Activated naive CD8-positive, alpha-beta T cell treated with anti-CD3 and anti-CD28 coated beads for 36 hours (primary cell): Measurements from ENCODE around the gene TCF4. TPM values are rescaled to one million over a fixed set of nuclear protein-coding genes. Genes with fewer than 3 reads are reported as not detected.

Experiments
- DNase-seq: peaks from one replicate; pipeline ENCODE4 v3.0.0; 2021
- H3K27ac Mint-ChIP-seq: one replicate; pipeline ENCODE4 v1.8.0; 2022; ENCODE audit warnings: mild to moderate bottlenecking, moderate library complexity, mixed read lengths
- H3K27me3 Mint-ChIP-seq: one replicate; pipeline ENCODE4 v1.8.0; 2022; ENCODE audit warnings: mild to moderate bottlenecking, mixed read lengths
- H3K36me3 Mint-ChIP-seq: one replicate; pipeline ENCODE4 v1.8.0; 2021; ENCODE audit warnings: mild to moderate bottlenecking, mixed read lengths
- H3K4me1 Mint-ChIP-seq: one replicate; pipeline ENCODE4 v1.8.0; 2021; ENCODE audit warnings: mixed read lengths
- H3K4me3 Mint-ChIP-seq: one replicate; pipeline ENCODE4 v1.8.0; 2022; ENCODE audit warnings: mild to moderate bottlenecking, moderate library complexity, mixed read lengths
- H3K9me3 Mint-ChIP-seq: one replicate; pipeline ENCODE4 v1.8.0; 2022; ENCODE audit warnings: mixed read lengths
- total RNA-seq, 2 experiments: library from RNA; stranded (reverse); gene quantifications; one replicate each; pipeline ENCODE4 v1.2.3, GENCODE V29; 2021

TCF4 gene
- total RNA-seq, 2 experiments from 2014 or later, result 1.3 to 1.4 TPM

DNA sequence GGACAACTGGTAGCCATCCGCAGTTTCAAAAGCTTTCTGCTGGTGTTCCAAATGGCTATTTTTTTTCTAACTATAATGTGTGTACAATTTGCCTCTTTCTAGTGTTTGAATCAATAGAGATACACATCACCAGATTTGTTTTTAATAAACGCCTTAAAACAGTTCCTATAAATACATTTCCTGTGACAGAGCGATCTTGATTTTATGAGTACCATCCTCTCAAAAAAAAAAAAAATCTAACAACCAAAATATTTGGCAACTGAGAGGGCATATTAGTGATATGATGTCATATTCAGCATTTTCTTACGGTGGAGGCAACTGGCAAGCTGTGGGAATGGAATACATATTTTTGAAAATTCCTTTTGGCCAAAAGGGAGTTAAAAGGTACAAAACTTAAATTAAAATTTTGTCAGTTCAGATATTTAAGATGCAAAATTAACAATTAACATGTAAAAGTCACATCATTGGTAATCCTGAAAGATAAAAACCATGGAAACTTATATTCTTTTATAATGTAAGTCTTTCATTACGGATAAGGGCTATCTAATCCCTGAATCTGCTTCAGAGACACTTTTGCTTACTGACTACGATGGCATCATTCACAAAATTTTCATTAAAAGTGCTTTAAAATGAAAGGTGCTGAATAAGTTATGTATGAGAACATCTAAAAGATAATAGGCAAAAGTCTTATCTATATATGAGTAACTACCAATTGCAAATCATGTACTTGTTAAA, 268.4 kb downstream of the TCF4 start:
- Mint-ChIP-seq H3K27me3 (peaks cover 64% of the 10 kb centered on the region), H3K9me3 (no peaks in the 10 kb centered on the region), H3K36me3 (no peaks in the 10 kb centered on the region), H3K4me1 (peaks cover 9% of the 10 kb centered on the region), H3K4me3 (no peak overlapping the region), H3K27ac (no peak overlapping the region)
- no peak for DNase-seq

- Mint-ChIP-seq H3K27me3 (peaks cover 60% of the 10 kb centered on the region), H3K9me3 (no peaks in the 10 kb centered on the region), H3K4me3 (no peak overlapping the region), H3K36me3 (no peaks in the 10 kb centered on the region), H3K27ac (no peak overlapping the region), H3K4me1 (peaks cover 9% of the 10 kb centered on the region)
- DNase-seq, result no peak
Observed at GRCh38 chr18:55318951-55319441, 269.0 kb downstream of the TCF4 start.

- Mint-ChIP-seq H3K27me3 (peaks cover 49% of the 10 kb centered on the region), H3K9me3 (no peaks in the 10 kb centered on the region), H3K27ac (no peak overlapping the region), H3K36me3 (no peaks in the 10 kb centered on the region), H3K4me3 (no peak overlapping the region), H3K4me1 (peaks cover 9% of the 10 kb centered on the region)
- no peak for DNase-seq
Observed at GRCh38 chr18:55317864-55318263, 270.1 kb downstream of the TCF4 start.

- Mint-ChIP-seq H3K4me1 (peaks cover 8% of the 10 kb centered on the region), H3K4me3 (no peak overlapping the region), H3K36me3 (no peaks in the 10 kb centered on the region), H3K9me3 (no peaks in the 10 kb centered on the region), H3K27ac (no peak overlapping the region), H3K27me3 (peaks cover 45% of the 10 kb centered on the region)
- DNase-seq, result no peak
Observed at GRCh38 chr18:55317324-55317723, 270.7 kb downstream of the TCF4 start.

DNA sequence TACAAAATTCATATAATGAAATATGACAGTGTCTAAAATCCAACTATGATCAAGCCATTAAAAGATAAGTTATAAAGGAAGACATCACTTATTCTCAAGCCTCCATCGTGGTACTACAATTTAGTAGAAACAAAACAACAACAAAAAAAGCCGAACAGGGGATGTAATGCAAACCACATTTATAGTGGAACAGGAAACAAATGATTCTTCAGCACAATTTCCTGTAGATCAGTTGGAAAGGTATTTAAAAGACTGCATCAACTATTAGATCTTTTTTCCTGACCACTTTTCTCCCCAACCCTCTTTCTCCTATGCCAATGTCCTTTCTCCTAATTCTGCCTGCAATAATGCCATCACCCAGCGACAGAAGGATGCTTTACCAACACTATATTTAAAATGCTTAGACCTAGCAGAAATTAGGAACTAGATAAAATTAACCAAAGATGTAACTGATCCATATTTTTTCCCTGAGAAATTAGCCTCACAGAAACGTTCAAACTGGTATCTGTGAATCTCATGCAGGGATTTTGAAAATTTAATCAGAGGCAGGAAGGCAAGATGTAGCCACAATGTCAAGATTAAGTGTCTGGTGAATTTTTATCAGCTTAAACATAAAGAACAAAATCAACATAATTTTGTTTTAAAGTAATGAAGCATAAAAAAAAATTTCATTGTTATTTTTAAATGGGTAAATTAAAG, 271.4 kb downstream of the TCF4 start:
- Mint-ChIP-seq H3K36me3 (no peaks in the 10 kb centered on the region), H3K27me3 (peaks cover 39% of the 10 kb centered on the region), H3K4me3 (no peak overlapping the region), H3K9me3 (no peaks in the 10 kb centered on the region), H3K27ac (no peak overlapping the region), H3K4me1 (peaks cover 6% of the 10 kb centered on the region)
- no peak for DNase-seq

- no peak overlapping the region for H3K27ac Mint-ChIP-seq
- H3K27me3 Mint-ChIP-seq, result peaks cover 24% of the 10 kb centered on the region
- H3K36me3 Mint-ChIP-seq, result no peaks in the 10 kb centered on the region
- no peak overlapping the region for H3K4me3 Mint-ChIP-seq
- H3K9me3 Mint-ChIP-seq, result no peaks in the 10 kb centered on the region
- peaks cover 4% of the 10 kb centered on the region for H3K4me1 Mint-ChIP-seq
- no peak for DNase-seq
Observed at GRCh38 chr18:55314615-55315237, 273.3 kb downstream of the TCF4 start.

DNA sequence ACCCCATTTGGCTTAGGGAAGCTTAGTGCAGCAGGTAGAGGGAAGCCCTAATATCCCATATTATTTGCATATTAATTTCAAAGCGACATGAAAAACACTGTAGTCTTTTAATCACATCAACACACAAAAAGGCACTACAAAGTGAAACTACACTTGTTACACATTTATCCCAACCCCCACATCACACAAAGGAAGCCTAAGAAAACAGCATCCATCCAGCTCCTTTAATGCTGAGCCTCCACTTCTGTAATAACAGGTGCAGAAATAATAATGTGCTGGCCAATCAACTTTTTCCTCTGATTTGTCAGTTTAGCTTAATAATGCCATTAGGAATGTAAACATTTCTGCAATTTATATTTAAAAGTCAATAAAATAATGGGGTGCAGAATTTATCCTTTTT, 274.0 kb downstream of the TCF4 start:
- peaks cover 4% of the 10 kb centered on the region for H3K4me1 Mint-ChIP-seq

GRCh38 chr18:55310863-55311262, 277.1 kb downstream of the TCF4 start:
- no peaks in the 10 kb centered on the region for H3K9me3 Mint-ChIP-seq
- H3K27ac Mint-ChIP-seq, result no peak overlapping the region
- no peaks in the 10 kb centered on the region for H3K4me1 Mint-ChIP-seq
- no peak for DNase-seq
- H3K4me3 Mint-ChIP-seq, result no peak overlapping the region
- H3K36me3 Mint-ChIP-seq, result no peaks in the 10 kb centered on the region
- peaks cover 4% of the 10 kb centered on the region for H3K27me3 Mint-ChIP-seq

More for the DNA sequence above, 274.0 kb downstream of the TCF4 start:
- H3K27ac Mint-ChIP-seq, result no peak overlapping the region
- no peak overlapping the region for H3K4me3 Mint-ChIP-seq
- peaks cover 17% of the 10 kb centered on the region for H3K27me3 Mint-ChIP-seq
- no peaks in the 10 kb centered on the region for H3K36me3 Mint-ChIP-seq
- DNase-seq, result no peak
- no peaks in the 10 kb centered on the region for H3K9me3 Mint-ChIP-seq

DNA sequence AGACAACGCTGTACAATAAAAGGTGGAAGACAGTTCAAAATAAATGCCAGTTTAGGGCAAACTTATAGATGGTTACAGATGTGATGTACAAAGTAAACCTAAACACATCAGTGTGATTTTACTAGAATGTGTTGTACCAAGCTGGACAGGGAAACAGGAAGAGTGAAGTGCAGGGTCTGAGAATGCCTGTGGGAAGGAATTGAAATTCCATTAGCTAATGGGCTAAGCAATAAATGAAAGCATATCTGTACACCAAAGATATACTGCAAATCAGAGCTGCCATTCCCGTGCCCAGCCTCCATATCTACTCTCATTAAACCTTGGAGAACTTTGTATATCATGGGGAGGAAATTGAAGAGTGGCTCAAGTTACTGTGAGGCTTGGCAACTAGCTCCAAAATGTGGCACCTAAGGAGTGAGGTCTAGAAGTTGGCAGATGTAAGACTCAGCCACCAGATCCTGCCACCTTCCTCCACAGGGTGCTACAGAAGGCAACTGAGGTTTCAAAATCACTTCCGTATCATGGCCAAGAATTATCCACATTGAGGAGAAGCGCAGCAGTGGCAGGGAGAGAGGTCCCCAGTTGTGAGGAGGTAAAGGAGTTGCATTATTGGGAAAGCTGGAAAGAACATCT, 277.8 kb downstream of the TCF4 start:
- Mint-ChIP-seq H3K9me3 (no peaks in the 10 kb centered on the region), H3K4me3 (no peak overlapping the region), H3K27me3 (peaks cover 4% of the 10 kb centered on the region), H3K4me1 (no peaks in the 10 kb centered on the region), H3K36me3 (no peaks in the 10 kb centered on the region), H3K27ac (no peak overlapping the region)
- no peak for DNase-seq

GRCh38 chr18:55309249-55309648, 278.7 kb downstream of the TCF4 start:
- Mint-ChIP-seq H3K36me3 (no peaks in the 10 kb centered on the region), H3K27me3 (no peaks in the 10 kb centered on the region), H3K9me3 (no peaks in the 10 kb centered on the region), H3K27ac (no peak overlapping the region), H3K4me1 (no peaks in the 10 kb centered on the region), H3K4me3 (no peak overlapping the region)
- no peak for DNase-seq

- DNase-seq, result no peak
- Mint-ChIP-seq H3K9me3 (no peaks in the 10 kb centered on the region), H3K27me3 (no peaks in the 10 kb centered on the region), H3K27ac (no peak overlapping the region), H3K4me1 (no peaks in the 10 kb centered on the region), H3K4me3 (no peak overlapping the region), H3K36me3 (no peaks in the 10 kb centered on the region)
Observed at GRCh38 chr18:55307505-55307904, 280.5 kb downstream of the TCF4 start.

- Mint-ChIP-seq H3K36me3 (no peaks in the 10 kb centered on the region), H3K4me3 (no peak overlapping the region), H3K27me3 (no peaks in the 10 kb centered on the region), H3K27ac (no peak overlapping the region), H3K4me1 (no peaks in the 10 kb centered on the region), H3K9me3 (no peaks in the 10 kb centered on the region)
- DNase-seq, result no peak
Observed at GRCh38 chr18:55306359-55307024, 281.5 kb downstream of the TCF4 start.

GRCh38 chr18:55302167-55302833, 285.7 kb downstream of the TCF4 start:
- Mint-ChIP-seq H3K4me1 (no peaks in the 10 kb centered on the region), H3K4me3 (no peak overlapping the region), H3K9me3 (no peaks in the 10 kb centered on the region), H3K27me3 (no peaks in the 10 kb centered on the region), H3K36me3 (no peaks in the 10 kb centered on the region), H3K27ac (no peak overlapping the region)
- DNase-seq, result no peak

GRCh38 chr18:55301824-55302166, 286.2 kb downstream of the TCF4 start:
- Mint-ChIP-seq H3K9me3 (no peaks in the 10 kb centered on the region), H3K4me3 (no peak overlapping the region), H3K27me3 (no peaks in the 10 kb centered on the region), H3K36me3 (no peaks in the 10 kb centered on the region), H3K27ac (no peak overlapping the region), H3K4me1 (no peaks in the 10 kb centered on the region)
- no peak for DNase-seq
